ENCODE measurements around the gene ZSWIM4. TPM values are rescaled to one million over a fixed set of nuclear protein-coding genes. Genes with fewer than 3 reads are reported as not detected.
A peak's percentile ranks its signal among the peaks of the same experiment; 100 is the strongest.

The ZSWIM4 gene
- total RNA-seq, 1 experiment from 2014 or later, result 8.7 TPM

- no TSS peak for BruUV-seq (replicated peaks)
Measured at GRCh38 chr19:13865571-13866462, 70.6 kb downstream of the ZSWIM4 start.

GRCh38 chr19:13866463-13867046 is 71.3 kb downstream of the ZSWIM4 start:
- Histone ChIP-seq H3K4me1 (ENCODE audit: control insufficient read depth, insufficient read depth, low read length) (peaks cover 10% of the 10 kb centered on the region), H3K36me3 (ENCODE audit: control insufficient read depth, insufficient read depth, low read length) (no peaks in the 10 kb centered on the region), H3K27ac (ENCODE audit: low read length) (no peak overlapping the region), H3K27me3 (ENCODE audit: control insufficient read depth, insufficient read depth, low read length) (no peaks in the 10 kb centered on the region), H3K4me3 (ENCODE audit: low read depth in 2 of 2, low read length in 2 of 2) (peak overlapping the region in 1 of 2 experiments; percentile 41; a peak in 1 of 4 replicates), H3K9me3 (ENCODE audit: control insufficient read depth, insufficient read depth, low read depth, low read length) (no peaks in the 10 kb centered on the region)
- no peak for ATAC-seq
- in situ Hi-C loops (cut with HindIII; ENCODE audit: low pct_unique_long_range_greater_than_20kb, low sequenced_read_pairs), result no loop called here
- ChIA-PET CTCF (no interaction called here), POLR2A (interaction anchor here (0.6 kb wide), 1 partner anchor 236 kb away, joined by 3 read pairs; no protein-coding TSS in a partner anchor)
- intact Hi-C loops (cut with micrococcal nuclease; ENCODE audit: unreplicated experiment), result no loop called here
- TF ChIP-seq, protein P1, sequence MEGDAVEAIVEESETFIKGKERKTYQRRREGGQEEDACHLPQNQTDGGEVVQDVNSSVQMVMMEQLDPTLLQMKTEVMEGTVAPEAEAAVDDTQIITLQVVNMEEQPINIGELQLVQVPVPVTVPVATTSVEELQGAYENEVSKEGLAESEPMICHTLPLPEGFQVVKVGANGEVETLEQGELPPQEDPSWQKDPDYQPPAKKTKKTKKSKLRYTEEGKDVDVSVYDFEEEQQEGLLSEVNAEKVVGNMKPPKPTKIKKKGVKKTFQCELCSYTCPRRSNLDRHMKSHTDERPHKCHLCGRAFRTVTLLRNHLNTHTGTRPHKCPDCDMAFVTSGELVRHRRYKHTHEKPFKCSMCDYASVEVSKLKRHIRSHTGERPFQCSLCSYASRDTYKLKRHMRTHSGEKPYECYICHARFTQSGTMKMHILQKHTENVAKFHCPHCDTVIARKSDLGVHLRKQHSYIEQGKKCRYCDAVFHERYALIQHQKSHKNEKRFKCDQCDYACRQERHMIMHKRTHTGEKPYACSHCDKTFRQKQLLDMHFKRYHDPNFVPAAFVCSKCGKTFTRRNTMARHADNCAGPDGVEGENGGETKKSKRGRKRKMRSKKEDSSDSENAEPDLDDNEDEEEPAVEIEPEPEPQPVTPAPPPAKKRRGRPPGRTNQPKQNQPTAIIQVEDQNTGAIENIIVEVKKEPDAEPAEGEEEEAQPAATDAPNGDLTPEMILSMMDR (IDR thresholded peaks at IDR 0.05), result no peak
- no peak for TF ChIP-seq SIN3A (IDR thresholded peaks at IDR 0.05; ENCODE audit: borderline replicate concordance, insufficient read depth, low read depth, low read length)
- TF ChIP-seq POLR2AphosphoS5 (IDR thresholded peaks at IDR 0.05; ENCODE audit: low read depth, low read length), result no peak
- no peak for TF ChIP-seq REST (IDR thresholded peaks at IDR 0.05; ENCODE audit: insufficient read depth in 1 of 2, low read depth in 2 of 2, low read length in 1 of 2)
- TF ChIP-seq TCF7L2 (IDR thresholded peaks at IDR 0.05; ENCODE audit: low read depth, low read length), result no peak
- DNase-seq (ENCODE audit: low read depth, low spot score), result no peak
- no TSS peak for BruUV-seq (replicated peaks)

More at GRCh38 chr19:13865571-13866462, 70.6 kb downstream of the ZSWIM4 start:
- no peak for DNase-seq (ENCODE audit: low read depth, low spot score)
- Histone ChIP-seq H3K9me3 (ENCODE audit: control insufficient read depth, insufficient read depth, low read depth, low read length) (no peaks in the 10 kb centered on the region), H3K27ac (ENCODE audit: low read length) (no peak overlapping the region), H3K4me3 (ENCODE audit: low read depth in 2 of 2, low read length in 2 of 2) (peak overlapping the region; percentile 40 to 41), H3K36me3 (ENCODE audit: control insufficient read depth, insufficient read depth, low read length) (no peaks in the 10 kb centered on the region), H3K4me1 (ENCODE audit: control insufficient read depth, insufficient read depth, low read length) (peaks cover 12% of the 10 kb centered on the region), H3K27me3 (ENCODE audit: control insufficient read depth, insufficient read depth, low read length) (no peaks in the 10 kb centered on the region)
- intact Hi-C loops (cut with micrococcal nuclease; ENCODE audit: unreplicated experiment) (no loop called here), in situ Hi-C loops (cut with HindIII; ENCODE audit: low pct_unique_long_range_greater_than_20kb, low sequenced_read_pairs) (no loop called here)
- ATAC-seq, result no peak
- POLR2A ChIA-PET, result interaction anchor here (0.7 kb wide), 1 partner anchor 172 kb away, joined by 5 read pairs; no protein-coding TSS in a partner anchor
- TF ChIP-seq, protein P1 (IDR thresholded peaks at IDR 0.05), result no peak
- TF ChIP-seq TCF7L2 (IDR thresholded peaks at IDR 0.05; ENCODE audit: low read depth, low read length) (no peak), REST (IDR thresholded peaks at IDR 0.05; ENCODE audit: insufficient read depth in 1 of 2, low read depth in 2 of 2, low read length in 1 of 2) (no peak), POLR2AphosphoS5 (IDR thresholded peaks at IDR 0.05; ENCODE audit: low read depth, low read length) (no peak), SIN3A (IDR thresholded peaks at IDR 0.05; ENCODE audit: borderline replicate concordance, insufficient read depth, low read depth, low read length) (no peak)
- CTCF ChIA-PET, result interaction anchor here (0.6 kb wide), 1 partner anchor 1045 kb away, joined by 3 read pairs; no protein-coding TSS in a partner anchor

Data from Panc1 (cell line).